GM12874 (cell line): ENCODE data around the gene WLS.

ENCODE experiments used
- CTCF ChIP-seq: IDR thresholded peaks from 2 replicates; pipeline ENCODE4 v1.5.1; 2011; ENCODE audit warnings: low read depth, mild to moderate bottlenecking, control low read depth, low read length, moderate library complexity; ENCODE audit not compliant: insufficient read depth

Gene WLS

DNA sequence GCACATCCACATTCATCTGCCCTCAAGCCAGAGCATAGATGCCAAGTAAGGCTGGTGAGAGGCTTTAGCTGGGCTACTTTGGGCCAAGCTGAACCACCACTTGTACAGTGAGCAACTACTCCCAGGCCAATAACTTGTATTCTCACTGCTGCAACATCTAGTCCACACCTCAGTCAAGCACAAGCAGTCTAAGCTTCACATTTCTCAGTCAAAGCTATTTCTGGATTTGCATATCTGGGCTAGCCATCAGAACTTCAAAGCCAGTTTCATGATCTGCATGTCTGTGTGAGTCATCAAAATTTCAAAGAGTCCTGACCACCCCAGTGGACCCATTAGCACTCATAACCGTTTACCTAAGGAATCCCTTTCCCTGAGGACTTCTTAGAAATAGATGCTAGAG lies 104.2 kb downstream of the WLS start:
- no peak for TF ChIP-seq CTCF

DNA sequence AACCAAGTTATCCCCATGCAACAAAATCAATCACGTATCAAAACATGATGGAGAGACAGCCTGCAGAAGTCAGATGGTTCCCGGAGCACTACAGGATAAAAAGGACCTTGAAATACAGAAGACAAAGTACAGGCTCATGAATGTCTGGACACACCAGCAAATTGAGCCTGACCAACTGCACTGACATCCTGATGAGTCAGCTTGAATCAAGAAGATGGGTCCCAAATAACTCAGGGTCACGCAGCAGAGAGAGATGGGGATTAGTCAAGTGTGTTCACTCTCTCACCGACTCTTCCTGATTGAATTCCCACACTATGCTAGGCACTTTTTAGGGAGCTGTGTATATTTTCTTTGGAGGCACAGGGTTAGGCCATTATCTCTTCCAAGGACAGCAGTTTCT lies 110.8 kb downstream of the WLS start:
- TF ChIP-seq CTCF, result no peak

DNA sequence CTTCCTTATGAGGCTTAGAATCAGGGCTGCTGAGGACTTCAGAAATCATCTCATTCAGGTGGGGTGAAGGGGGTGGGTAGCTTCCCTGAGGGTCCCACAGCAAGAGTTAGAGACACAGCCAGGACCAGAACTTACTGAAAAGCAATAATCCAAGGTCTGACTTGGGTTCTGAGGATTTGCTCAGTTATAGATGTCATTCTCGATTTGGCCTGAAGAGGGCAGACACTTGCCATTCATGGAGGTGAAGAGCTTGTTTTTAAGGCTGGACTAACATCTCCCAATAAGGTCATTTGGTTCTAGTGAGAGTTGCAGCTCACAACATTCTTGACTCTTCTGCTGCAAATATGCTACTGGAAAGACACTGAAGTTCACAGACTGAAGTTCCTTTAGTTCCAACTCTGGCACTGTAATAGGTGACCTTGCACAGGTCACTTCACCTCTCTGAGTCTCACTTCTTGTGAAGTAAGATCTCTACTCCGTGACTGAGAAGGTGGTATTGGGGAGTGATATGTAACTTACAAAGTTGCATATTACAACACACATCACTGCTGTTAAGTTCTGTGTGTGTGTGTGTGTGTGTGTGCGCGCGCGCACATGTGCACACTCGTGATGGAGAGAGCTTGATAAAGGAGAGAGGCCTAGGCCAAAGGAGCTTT lies 112.1 kb downstream of the WLS start:
- TF ChIP-seq CTCF, result peak; percentile 59

- TF ChIP-seq CTCF, result no peak
Observed at GRCh38 chr1:68119445-68119844, 112.9 kb downstream of the WLS start.

DNA sequence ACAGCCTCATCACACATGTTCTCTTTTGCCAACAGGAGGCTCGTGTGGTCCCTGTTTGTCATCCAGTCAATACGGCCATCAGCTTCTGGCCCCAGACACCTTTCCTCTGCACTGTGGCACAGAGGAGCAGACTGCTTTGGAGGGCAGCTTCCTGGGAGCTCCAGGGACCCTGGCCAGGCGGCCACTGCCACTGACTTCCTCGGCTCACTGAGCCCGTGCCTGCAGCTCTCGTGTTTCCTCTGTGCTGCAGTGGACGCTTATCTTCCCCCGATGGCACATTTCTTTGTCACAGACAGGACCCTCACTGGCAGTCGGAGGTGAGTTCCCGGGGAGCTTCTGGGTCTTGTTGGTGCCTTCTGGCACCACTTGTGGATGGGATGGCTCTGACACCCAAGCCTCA lies 114.9 kb downstream of the WLS start:
- no peak for TF ChIP-seq CTCF

DNA sequence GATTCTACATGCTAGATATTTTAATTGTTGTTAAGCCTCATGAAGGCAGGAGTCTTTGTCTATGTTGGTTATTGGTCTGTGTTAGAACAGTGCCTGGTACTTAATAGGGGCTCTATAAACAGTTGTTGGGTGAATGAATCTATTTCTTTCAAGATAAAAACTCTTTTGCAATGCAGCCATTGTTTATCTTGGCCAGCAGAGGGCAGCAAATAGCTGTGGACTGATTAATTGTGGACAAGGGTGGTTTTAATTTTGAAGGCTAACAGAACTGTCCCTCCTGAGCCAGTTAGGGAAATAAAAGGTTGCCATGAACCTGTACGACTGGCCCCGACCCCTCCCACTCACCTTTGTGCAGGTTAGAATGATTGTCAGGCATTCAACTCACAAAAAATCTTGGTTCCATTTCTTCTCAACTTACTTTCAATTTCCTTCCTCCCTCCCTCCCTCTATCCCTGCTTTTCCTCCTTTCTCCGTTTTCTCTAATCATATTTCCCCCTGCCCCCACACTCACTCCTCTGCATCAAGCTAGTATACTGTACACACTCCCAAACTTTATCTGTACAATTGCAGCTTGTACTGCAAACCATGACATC lies 115.6 kb downstream of the WLS start:
- TF ChIP-seq CTCF, result peak; percentile 61

DNA sequence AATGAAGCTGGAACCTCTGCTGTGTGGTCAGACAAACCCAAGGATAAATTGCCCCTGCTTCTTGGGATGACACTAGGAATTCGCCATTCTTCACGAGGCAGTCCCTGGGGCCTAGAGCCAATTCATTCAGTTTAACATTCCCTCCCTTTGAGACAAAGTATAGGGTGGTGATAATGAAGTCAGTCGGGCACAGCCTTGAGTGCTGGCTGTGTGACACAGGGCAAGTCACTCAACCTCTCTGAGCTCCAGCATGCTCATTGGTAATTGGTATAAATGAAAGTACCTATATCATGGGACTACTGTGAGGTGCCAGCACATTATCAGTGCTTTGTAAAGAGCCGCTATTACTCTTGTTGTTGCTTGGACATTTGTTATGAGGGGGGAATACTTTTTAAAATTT lies 117.0 kb downstream of the WLS start:
- no peak for TF ChIP-seq CTCF
